Jurkat, Clone E6-1 (cell line): ENCODE results near the gene FERMT1. TPM values are rescaled to one million over a fixed set of nuclear protein-coding genes. Genes with fewer than 3 reads are reported as not detected.
A peak's percentile ranks its signal among the peaks of the same experiment; 100 is the strongest.

Source experiments
- DNase-seq: peaks from one replicate; pipeline ENCODE4 v3.0.0-alpha.2; 2011; ENCODE audit warnings: low read depth, low spot score
- H3K4me3 ChIP-seq: 2 replicates; pipeline ENCODE4 v1.5.1; 2011; ENCODE audit warnings: mild to moderate bottlenecking, low read length, control low read depth, moderate library complexity
- polyA plus RNA-seq: library from polyadenylated mRNA; unstranded; fragments of >200 nt; gene quantifications from one replicate; pipeline ENCODE4 v1.2.1, GENCODE V29; 2012; ENCODE audit warnings: missing spikeins; ENCODE audit not compliant: insufficient read length, insufficient read depth

The FERMT1 gene
- 0.44 TPM for polyA plus RNA-seq

- DNase-seq: no peak
- H3K4me3 ChIP-seq: no peak within 1 kb of the TSS
Observed at GRCh38 chr20:6122873-6123648, at the start of gene FERMT1. TSS of gene FERMT1 (minus strand) at chr20:6123030. CDS start at chr20:6119554, 3,476 bp downstream.

- no peak for DNase-seq
- no peak overlapping the region for H3K4me3 ChIP-seq
Observed at GRCh38 chr20:6169251-6169650, 46.4 kb upstream of the FERMT1 start.

GRCh38 chr20:6168204-6168603 is 45.4 kb upstream of the FERMT1 start:
- no peak for DNase-seq
- no peak overlapping the region for H3K4me3 ChIP-seq

GRCh38 chr20:6165346-6165745 is 42.5 kb upstream of the FERMT1 start:
- no peak overlapping the region for H3K4me3 ChIP-seq
- no peak for DNase-seq

GRCh38 chr20:6164421-6165341 is 41.9 kb upstream of the FERMT1 start:
- no peak overlapping the region for H3K4me3 ChIP-seq
- no peak for DNase-seq

- DNase-seq: peak; percentile 76
- no peak overlapping the region for H3K4me3 ChIP-seq
Observed at GRCh38 chr20:6160736-6161135, 37.9 kb upstream of the FERMT1 start.

GRCh38 chr20:6157345-6157744 is 34.5 kb upstream of the FERMT1 start:
- H3K4me3 ChIP-seq: no peak overlapping the region
- peak; percentile 38 for DNase-seq

GRCh38 chr20:6152777-6153176 is 29.9 kb upstream of the FERMT1 start:
- H3K4me3 ChIP-seq: no peak overlapping the region
- DNase-seq: no peak

- no peak for DNase-seq
Observed at GRCh38 chr20:6148073-6148472, 25.2 kb upstream of the FERMT1 start.

GRCh38 chr20:6142348-6142993 is 19.6 kb upstream of the FERMT1 start:
- no peak overlapping the region for H3K4me3 ChIP-seq
- peak; percentile 58 for DNase-seq

More at GRCh38 chr20:6148073-6148472, 25.2 kb upstream of the FERMT1 start:
- no peak overlapping the region for H3K4me3 ChIP-seq

- DNase-seq: no peak
- H3K4me3 ChIP-seq: no peak overlapping the region
Observed at GRCh38 chr20:6140947-6141346, 18.1 kb upstream of the FERMT1 start.

GRCh38 chr20:6135347-6135746 is 12.5 kb upstream of the FERMT1 start:
- H3K4me3 ChIP-seq: no peak overlapping the region
- DNase-seq: no peak

- no peak for DNase-seq
- no peak overlapping the region for H3K4me3 ChIP-seq
Observed at GRCh38 chr20:6134592-6134991, 11.8 kb upstream of the FERMT1 start.

GRCh38 chr20:6130045-6130444 is 7.2 kb upstream of the FERMT1 start:
- no peak for DNase-seq
- no peak overlapping the region for H3K4me3 ChIP-seq

- DNase-seq: no peak
Observed at GRCh38 chr20:6127825-6128224, 5.0 kb upstream of the FERMT1 start.

GRCh38 chr20:6126846-6127245 is 4.0 kb upstream of the FERMT1 start:
- no peak for DNase-seq
- H3K4me3 ChIP-seq: no peak overlapping the region

More at GRCh38 chr20:6127825-6128224, 5.0 kb upstream of the FERMT1 start:
- H3K4me3 ChIP-seq: no peak overlapping the region

GRCh38 chr20:6123649-6124014 is 802 bp upstream of the FERMT1 start:
- DNase-seq: no peak
- no peak overlapping the region for H3K4me3 ChIP-seq

GRCh38 chr20:6122111-6122872 is 538 bp downstream of the FERMT1 start:
- no peak overlapping the region for H3K4me3 ChIP-seq
- DNase-seq: no peak

- no peak for DNase-seq
- no peak overlapping the region for H3K4me3 ChIP-seq
Observed at GRCh38 chr20:6121504-6121903, 1.3 kb downstream of the FERMT1 start.
